Mesenteric fat pad (tissue), 1 donor: ENCODE data around the gene PNPLA6. TPM values are rescaled to one million over a fixed set of nuclear protein-coding genes. Genes with fewer than 3 reads are reported as not detected.

ENCODE experiments used
- DNase-seq: peaks from one replicate; pipeline ENCODE4 v3.0.0-alpha.2; 2020; ENCODE audit warnings: low spot score
- total RNA-seq: library from RNA; stranded (reverse); fragmentation: NEBNext Ultra II Directional; extraction: Animal tissue kit (Norgen Biotek cat#: 25700); gene quantifications from one replicate; pipeline ENCODE4 v1.2.1, GENCODE V29; 2021
- donor health status: DM: yes; HTN: yes; CAD: no.

Gene PNPLA6
- total RNA-seq, 1 donor from 2014 or later = 84.8 TPM

- DNase-seq = no peak
Observed at GRCh38 chr19:7515110-7515644, 20.3 kb upstream of the PNPLA6 start.

GRCh38 chr19:7515645-7516151 is 19.8 kb upstream of the PNPLA6 start, which contains the start of gene ZNF358:
Gene ZNF358, plus strand, starts transcription at chr19:7516103. Its CDS starts 3,140 bp downstream, at chr19:7519243.
- DNase-seq = no peak

GRCh38 chr19:7516333-7516732 is 19.2 kb upstream of the PNPLA6 start:
- no peak for DNase-seq

GRCh38 chr19:7516878-7517277 is 18.6 kb upstream of the PNPLA6 start:
- DNase-seq = no peak

GRCh38 chr19:7519361-7520130 is 16.0 kb upstream of the PNPLA6 start:
- DNase-seq = no peak

GRCh38 chr19:7520131-7521051 is 15.1 kb upstream of the PNPLA6 start:
- DNase-seq = no peak

GRCh38 chr19:7521551-7522071 is 13.9 kb upstream of the PNPLA6 start:
- no peak for DNase-seq

GRCh38 chr19:7522072-7522922 is 13.2 kb upstream of the PNPLA6 start, which contains the start of gene MCOLN1:
Gene MCOLN1, plus strand, starts transcription at chr19:7522624. Its CDS starts 127 bp downstream, at chr19:7522751.
- DNase-seq = peak; percentile 100

GRCh38 chr19:7522923-7523667 is 12.4 kb upstream of the PNPLA6 start:
- DNase-seq = no peak

- DNase-seq = no peak
Observed at GRCh38 chr19:7524523-7524922, 11.0 kb upstream of the PNPLA6 start.

GRCh38 chr19:7524992-7525739 is 10.4 kb upstream of the PNPLA6 start:
- DNase-seq = no peak

- no peak for DNase-seq
Observed at GRCh38 chr19:7526059-7526929, 9.2 kb upstream of the PNPLA6 start.

- DNase-seq = no peak
Observed at GRCh38 chr19:7527516-7528191, 7.9 kb upstream of the PNPLA6 start.

- no peak for DNase-seq
Observed at GRCh38 chr19:7528192-7528519, 7.4 kb upstream of the PNPLA6 start.

- DNase-seq = no peak
Observed at GRCh38 chr19:7528522-7529245, 6.8 kb upstream of the PNPLA6 start.

- DNase-seq = no peak
Observed at GRCh38 chr19:7529246-7529600, 6.3 kb upstream of the PNPLA6 start.
